Adrenal gland (tissue), 12 donors: ENCODE results near the gene SPATA33. TPM values are rescaled to one million over a fixed set of nuclear protein-coding genes. Genes with fewer than 3 reads are reported as not detected.
A peak's percentile ranks its signal among the peaks of the same experiment; 100 is the strongest.
"Not testable (repeated sequence)": the region's sequence is repeated elsewhere in the genome, so short reads cannot be mapped to it uniquely, and the experiment has no call there.

Source experiments
- DNase-seq, 7 donors: peaks; one replicate each; pipeline ENCODE4 v3.0.0-alpha.2; 2019 to 2020
- H3K27ac ChIP-seq, 5 donors: fragments of 200-600 bp; sonication (generic) in 4 of 5; 1 replicate in 3 of 5; 2 replicates in 2 of 5; pipeline versions ENCODE4 v1.5.1 to v1.8.0; 2016 to 2020; ENCODE audit warnings: mild to moderate bottlenecking in 1 of 5
- H3K27me3 ChIP-seq: fragments of 200-600 bp; 2 replicates; pipeline ENCODE4 v1.8.0; 2021
- H3K36me3 ChIP-seq, 2 donors: fragments of 200-600 bp; replicated peaks in 1 of 2; 1 replicate in 1 of 2; 2 replicates in 1 of 2; pipeline versions ENCODE4 v1.5.1 to v1.8.0; 2018 to 2022
- H3K4me1 ChIP-seq, 2 donors: fragments of 200-600 bp; replicated peaks in 1 of 2; 1 replicate in 1 of 2; 2 replicates in 1 of 2; pipeline versions ENCODE4 v1.5.1 to v1.8.0; 2018 to 2021
- H3K4me3 ChIP-seq, 4 donors: fragments of 200-600 bp; sonication (generic) in 3 of 4; one replicate each; pipeline ENCODE4 v1.5.1; 2016 to 2018
- H3K9me3 ChIP-seq, 3 donors: fragments of 200-600 bp; sonication (generic) in 1 of 3; replicated peaks in 1 of 3; 1 replicate in 2 of 3; 2 replicates in 1 of 3; pipeline versions ENCODE4 v1.5.1 to v1.8.0; 2016 to 2021
- POLR2A ChIP-seq, 2 donors: fragments of 450-650 bp; IDR thresholded peaks; one replicate each; pipeline ENCODE4 v1.6.1; 2017; ENCODE audit warnings: antibody characterized with exemption in 2 of 2, mild to moderate bottlenecking in 2 of 2, moderate library complexity in 1 of 2
- WGBS, 4 donors: extraction: QIAGEN DNeasy Blood & Tissue Kit in 2 of 4; methylation state at CpG; one replicate each; pipeline versions ENCODE4 v1.1.5 to v1.1.7; 2013 to 2017; 5-methylcytosine and 5-hydroxymethylcytosine counted together
- intact Hi-C, 2 donors: fragments of 100-400 bp; cut with DNase I; formaldehyde crosslinking; loops; one replicate each; pipeline versions ENCODE4 v1.14.1 to v1.15.0; 2022 to 2023
- polyA plus RNA-seq, 3 donors: library from polyadenylated mRNA; stranded (reverse); fragments of 200-250 nt in 2 of 3; fragments of 350-450 nt in 1 of 3; fragmentation: Illumina TruSeq in 1 of 3; extraction: RNeasy Lipid Tissue Mini Kit (QIAGEN cat#74804) in 1 of 3; gene quantifications; one replicate each; pipeline ENCODE4 v1.2.3, GENCODE V29; 2013 to 2014
- total RNA-seq, 9 donors: library from RNA; depleted of rRNA in 4 of 9; stranded (reverse); fragments of >200 nt in 4 of 9; fragments of 120-200 nt in 1 of 9; fragmentation: NEBNext Ultra II Directional in 1 of 9; extraction: Animal tissue kit (Norgen Biotek cat#: 25700) in 1 of 9; gene quantifications; one replicate each; pipeline versions ENCODE4 v1.1.0 to v1.2.4, GENCODE V29; 2013 to 2023
- TF ChIP-seq, protein P1 (sequence below), 6 experiments: fragments of 450-650 bp in 4 of 6; fragments of 200-600 bp in 2 of 6; sonication (generic) in 1 of 6; IDR thresholded peaks; 1 replicate in 5 of 6; 2 replicates in 1 of 6; pipeline versions ENCODE4 v1.5.1 to v1.8.0; 2016 to 2021; ENCODE audit warnings: antibody characterized with exemption in 6 of 6, mild to moderate bottlenecking in 2 of 6, moderate library complexity in 1 of 6
- donor health status: healthy with polysubstance abuse.
- donor health status: Bipolar disorder and iron deficiency.
- donor health status: DM: yes; HTN: yes; CAD: no.
- donor health status: DM: no; HTN: no; CAD: no.
- donor health status: DM: no; HTN: no; CAD: no.
- donor health status: DM: yes; HTN: yes; CAD: no.

The SPATA33 gene
- total and polyA plus RNA-seq, 12 donors, result 1.9 to 13.5 (median 4.8) TPM

DNA sequence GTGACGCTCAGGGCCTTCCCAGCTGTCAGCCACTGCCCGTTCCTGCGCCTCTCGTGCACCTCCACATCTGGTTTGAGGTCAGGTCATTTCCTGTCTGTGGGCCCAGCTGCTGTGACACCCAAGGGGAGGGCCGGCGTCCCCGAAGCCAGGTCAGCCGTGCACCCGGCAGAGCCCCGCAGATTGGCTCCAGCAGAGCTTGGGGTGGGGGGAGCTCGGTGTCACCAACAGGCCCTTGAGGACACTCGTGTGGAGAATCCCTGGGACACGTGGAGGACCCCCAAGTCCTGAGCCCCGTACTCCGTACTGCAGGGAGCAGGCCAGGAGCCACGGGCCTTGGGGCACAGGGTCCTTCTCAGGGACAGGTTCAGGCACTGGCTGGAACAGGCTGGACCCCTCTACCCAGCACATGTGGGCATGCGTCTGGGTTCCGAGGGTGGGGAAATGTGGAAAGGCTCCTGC lies 39.1 kb downstream of the SPATA33 start:
- intact Hi-C loops, result no loop called here
- peaks cover 10 to 17% of the 10 kb centered on the region in 2 donors for H3K4me1 ChIP-seq
- 55 to 67% (median 64%) methylated on average over 3 to 18 of the region's 18 CpGs for WGBS, 4 donors
- H3K9me3 ChIP-seq, result no peaks in the 10 kb centered on the region
- no peak for TF ChIP-seq POLR2A (IDR thresholded peaks at IDR 0.05)
- TF ChIP-seq, protein P1, sequence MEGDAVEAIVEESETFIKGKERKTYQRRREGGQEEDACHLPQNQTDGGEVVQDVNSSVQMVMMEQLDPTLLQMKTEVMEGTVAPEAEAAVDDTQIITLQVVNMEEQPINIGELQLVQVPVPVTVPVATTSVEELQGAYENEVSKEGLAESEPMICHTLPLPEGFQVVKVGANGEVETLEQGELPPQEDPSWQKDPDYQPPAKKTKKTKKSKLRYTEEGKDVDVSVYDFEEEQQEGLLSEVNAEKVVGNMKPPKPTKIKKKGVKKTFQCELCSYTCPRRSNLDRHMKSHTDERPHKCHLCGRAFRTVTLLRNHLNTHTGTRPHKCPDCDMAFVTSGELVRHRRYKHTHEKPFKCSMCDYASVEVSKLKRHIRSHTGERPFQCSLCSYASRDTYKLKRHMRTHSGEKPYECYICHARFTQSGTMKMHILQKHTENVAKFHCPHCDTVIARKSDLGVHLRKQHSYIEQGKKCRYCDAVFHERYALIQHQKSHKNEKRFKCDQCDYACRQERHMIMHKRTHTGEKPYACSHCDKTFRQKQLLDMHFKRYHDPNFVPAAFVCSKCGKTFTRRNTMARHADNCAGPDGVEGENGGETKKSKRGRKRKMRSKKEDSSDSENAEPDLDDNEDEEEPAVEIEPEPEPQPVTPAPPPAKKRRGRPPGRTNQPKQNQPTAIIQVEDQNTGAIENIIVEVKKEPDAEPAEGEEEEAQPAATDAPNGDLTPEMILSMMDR (IDR thresholded peaks at IDR 0.05), result no peak
- peak in 2 of 7 donors; percentile 22 to 53 for DNase-seq
- peaks cover 0 to 50% of the 10 kb centered on the region in 2 donors for H3K36me3 ChIP-seq
- H3K4me3 ChIP-seq, result no peak overlapping the region
- H3K27me3 ChIP-seq, result no peaks in the 10 kb centered on the region
- no peak overlapping the region for H3K27ac ChIP-seq

DNA sequence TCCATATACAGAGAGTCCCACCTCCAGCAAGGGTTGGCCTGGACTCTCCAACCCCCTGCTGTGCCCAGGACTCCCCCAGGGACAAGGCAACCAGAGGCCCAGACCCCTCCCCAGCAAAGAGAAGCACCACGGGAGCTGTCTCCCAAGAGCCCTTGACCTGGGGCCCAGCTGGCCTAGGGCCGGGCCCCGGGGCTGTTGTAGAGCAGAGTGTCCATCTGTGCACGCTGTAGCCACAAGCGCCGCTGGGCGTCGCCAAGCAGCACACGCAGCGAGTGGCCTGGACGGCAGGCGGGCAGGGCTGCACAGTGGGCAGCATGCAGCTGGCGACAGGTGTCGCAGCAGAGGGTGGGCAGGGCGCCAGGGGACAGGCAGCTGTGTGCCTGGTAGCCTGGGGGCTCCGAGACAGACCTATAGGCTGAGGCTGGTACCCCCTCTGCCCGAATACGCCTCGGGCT lies 39.6 kb downstream of the SPATA33 start:
- WGBS, 4 donors, result 70 to 89% (median 83%) methylated on average over 14 to 19 of the region's 19 CpGs
- peaks cover 0 to 45% of the 10 kb centered on the region in 2 donors for H3K36me3 ChIP-seq
- peaks cover 10 to 17% of the 10 kb centered on the region in 2 donors for H3K4me1 ChIP-seq
- no peaks in the 10 kb centered on the region for H3K9me3 ChIP-seq
- DNase-seq, result peak in 3 of 7 donors; percentile 29 to 63 (median 47)
- no peaks in the 10 kb centered on the region for H3K27me3 ChIP-seq
- no peak overlapping the region for H3K27ac ChIP-seq
- TF ChIP-seq POLR2A (IDR thresholded peaks at IDR 0.05), result no peak
- TF ChIP-seq, protein P1 (IDR thresholded peaks at IDR 0.05), result no peak
- intact Hi-C loops, result no loop called here
- H3K4me3 ChIP-seq, result no peak overlapping the region

DNA sequence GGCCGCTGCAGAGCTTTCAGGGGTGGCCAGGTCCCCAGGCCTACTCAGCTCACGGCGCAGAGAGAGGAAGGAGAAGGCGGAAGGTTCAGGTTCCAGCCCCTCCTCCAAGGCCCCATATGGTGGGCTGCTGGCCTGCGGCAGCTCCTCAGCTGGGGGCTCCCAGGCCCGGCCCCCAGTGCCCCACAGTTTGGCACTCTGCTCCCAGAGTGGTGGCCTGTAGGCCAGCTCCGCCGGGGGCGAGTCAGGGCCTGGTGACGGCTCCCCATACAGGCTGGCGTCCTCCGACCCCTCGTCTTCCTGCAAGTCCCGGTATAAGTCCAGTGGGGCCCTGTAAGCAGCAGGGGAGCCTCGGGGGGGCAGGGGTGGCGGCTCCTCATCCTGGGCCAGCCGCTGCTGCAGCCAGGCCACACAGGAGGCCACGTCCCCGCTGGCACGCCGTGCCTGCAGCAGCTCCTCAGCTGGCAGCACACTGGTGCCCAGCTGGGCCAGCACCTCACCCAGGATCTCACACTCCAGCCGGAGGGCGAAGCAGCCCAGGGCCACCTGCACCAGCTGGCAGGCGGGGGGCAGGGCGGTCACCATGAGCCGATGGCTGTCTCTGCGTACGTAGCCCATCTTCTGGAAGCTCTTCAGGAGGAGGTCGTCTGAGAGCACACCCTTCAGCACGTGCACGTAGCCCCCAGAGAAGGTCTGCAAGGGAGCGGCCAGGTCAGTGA lies 40.1 kb downstream of the SPATA33 start:
- Histone ChIP-seq H3K4me1 (peaks cover 10 to 17% of the 10 kb centered on the region in 2 donors), H3K9me3 (no peaks in the 10 kb centered on the region), H3K36me3 (peaks cover 0 to 41% of the 10 kb centered on the region in 2 donors), H3K27me3 (no peaks in the 10 kb centered on the region), H3K4me3 (no peak overlapping the region), H3K27ac (no peak overlapping the region)
- 85 to 91% (median 88%) methylated on average over 12 to 32 of the region's 32 CpGs for WGBS, 4 donors
- TF ChIP-seq, protein P1 (IDR thresholded peaks at IDR 0.05), result no peak
- no peak for TF ChIP-seq POLR2A (IDR thresholded peaks at IDR 0.05)
- intact Hi-C loops, result no loop called here
- DNase-seq, result peak in 2 of 7 donors; percentile 49 to 59

DNA sequence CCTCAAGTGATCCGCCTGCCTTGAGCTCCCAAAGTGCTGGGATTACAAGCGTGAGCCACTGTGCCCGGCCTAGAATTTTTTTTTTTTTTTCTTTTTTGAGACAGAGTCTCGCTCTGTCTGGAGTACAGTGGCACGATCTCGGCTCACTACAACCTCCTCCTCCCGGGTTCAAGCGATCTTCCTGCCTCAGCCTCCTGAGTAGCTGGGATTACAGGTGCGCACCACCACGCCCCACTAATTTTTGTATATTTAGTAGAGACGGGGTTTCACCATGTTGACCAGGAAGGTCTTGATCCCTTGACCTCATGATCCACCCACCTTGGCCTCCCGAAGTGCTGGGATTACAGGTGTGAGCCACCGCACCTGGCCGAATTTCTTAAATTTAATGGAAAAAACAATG lies 41.1 kb downstream of the SPATA33 start:
- peaks cover 0 to 32% of the 10 kb centered on the region in 2 donors for H3K36me3 ChIP-seq
- H3K4me3 ChIP-seq, H3K27ac ChIP-seq, H3K27me3 ChIP-seq, H3K9me3 ChIP-seq, intact Hi-C loops: not testable (repeated sequence)
- DNase-seq, result peak in 1 of 7 donors; percentile 54
- 93 to 98% (median 97%) methylated on average over 14 of the region's 14 CpGs for WGBS, 4 donors
- peaks cover 10 to 17% of the 10 kb centered on the region in 2 donors for H3K4me1 ChIP-seq

DNA sequence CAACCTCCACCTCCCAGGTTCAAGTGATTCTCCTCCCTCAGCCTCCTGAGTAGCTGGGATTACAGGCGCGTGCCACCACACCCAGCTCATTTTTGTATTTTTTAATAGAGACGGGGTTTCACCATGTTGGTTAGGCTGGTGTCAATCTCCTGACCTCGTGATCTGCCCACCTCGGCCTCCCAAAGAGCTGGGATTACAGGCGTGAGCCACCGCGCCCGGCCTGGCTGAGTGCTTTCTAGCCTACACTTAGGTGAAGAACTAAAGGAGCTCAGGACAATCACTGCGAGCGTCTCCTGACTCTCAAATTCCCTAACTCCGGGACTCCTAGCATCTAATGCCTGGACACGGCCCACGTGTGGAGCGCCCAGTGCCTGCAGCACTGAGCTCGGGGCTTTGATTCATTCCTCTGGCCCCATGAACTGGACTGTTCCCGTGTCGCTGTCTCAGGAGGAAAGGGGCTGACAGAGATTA lies 42.0 kb downstream of the SPATA33 start:
- not testable (repeated sequence) for H3K9me3 ChIP-seq, DNase-seq, H3K27me3 ChIP-seq, H3K4me3 ChIP-seq
- H3K4me1 ChIP-seq, result peaks cover 10 to 17% of the 10 kb centered on the region in 2 donors
- peak overlapping the region in 2 of 5 donors; percentile 88 for H3K27ac ChIP-seq
- WGBS, 4 donors, result 55 to 79% (median 58%) methylated on average over 11 to 18 of the region's 18 CpGs
- H3K36me3 ChIP-seq, result peaks cover 0 to 23% of the 10 kb centered on the region in 2 donors
- intact Hi-C loops, result loop anchor here in 1 of 2 donors (10.0 kb wide), 1 partner anchor 165 kb away; no protein-coding TSS in a partner anchor
